GM18519 (cell line): Measurements from ENCODE around the gene TSPYL1.
A peak's percentile ranks its signal among the peaks of the same experiment; 100 is the strongest.
"Not testable (repeated sequence)": the region's sequence is repeated elsewhere in the genome, so short reads cannot be mapped to it uniquely, and the experiment has no call there.

Experiments used
- ATAC-seq: cut with Tn5 transposase; IDR thresholded peaks from one replicate; pipeline ENCODE4 v1.9.1; 2021; ENCODE audit warnings: mild to moderate bottlenecking, moderate library complexity; ENCODE audit not compliant: unreplicated experiment, low FRiP score

Gene TSPYL1

GRCh38 chr6:116298973-116299372, 19.2 kb upstream of the TSPYL1 start:
- ATAC-seq = no peak

DNA sequence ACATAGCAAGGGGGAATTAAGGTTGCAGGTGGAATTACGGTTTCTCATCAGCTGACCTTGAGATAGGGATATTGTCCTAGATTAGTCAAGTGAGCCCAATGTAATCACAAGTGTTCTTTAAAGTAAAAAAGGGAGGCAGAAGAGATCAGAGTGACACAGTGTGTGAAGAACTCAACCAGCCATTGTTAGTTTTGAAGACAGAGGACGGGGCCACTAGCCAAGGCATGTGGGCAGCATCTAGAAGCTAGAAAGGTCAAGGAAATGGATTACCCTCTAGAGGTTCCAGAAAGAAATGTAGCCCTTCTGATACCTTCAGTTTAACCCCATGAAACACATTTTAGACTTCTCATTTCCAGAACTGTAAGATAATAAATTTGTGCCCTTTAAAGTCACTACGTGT, 18.5 kb upstream of the TSPYL1 start:
- ATAC-seq = no peak

DNA sequence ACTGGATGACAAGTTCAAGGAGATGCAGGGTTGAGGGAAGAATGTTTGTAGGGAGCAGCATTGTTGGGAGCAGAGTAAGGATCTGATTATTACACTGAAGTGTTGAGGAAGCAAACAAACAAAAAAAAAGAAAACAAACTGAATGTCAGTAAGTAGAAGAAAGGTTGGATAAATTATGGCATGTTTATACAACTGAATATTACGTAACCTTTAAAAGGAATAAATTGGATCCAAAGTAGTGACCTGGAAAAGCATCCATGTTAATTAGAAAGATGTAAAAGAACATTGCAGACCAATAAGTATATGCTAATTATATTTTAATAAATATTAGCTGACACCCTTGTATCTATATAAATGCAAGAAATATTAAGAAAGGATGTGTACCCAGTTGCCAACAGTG, 12.8 kb upstream of the TSPYL1 start:
- ATAC-seq = no peak

GRCh38 chr6:116291701-116292396, 12.1 kb upstream of the TSPYL1 start:
- no peak for ATAC-seq

DNA sequence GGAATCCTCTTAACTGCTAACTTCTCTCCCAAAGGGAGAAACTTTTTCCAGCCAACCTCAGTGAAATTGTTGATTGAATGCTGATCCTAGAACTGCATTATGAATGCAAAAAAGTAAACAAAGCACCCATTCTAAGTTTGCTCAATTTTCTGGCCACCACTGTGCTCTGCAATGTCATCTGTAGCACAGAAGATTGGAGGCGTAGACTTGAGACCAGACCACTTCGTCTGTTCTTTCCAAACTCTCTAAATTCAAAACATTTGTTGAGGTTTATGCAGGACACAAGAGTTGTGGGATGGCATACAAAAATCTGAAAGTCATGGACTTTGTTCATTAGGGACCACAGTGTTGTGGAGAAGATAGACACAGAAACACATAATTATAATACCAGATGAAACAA, 11.1 kb upstream of the TSPYL1 start:
- no peak for ATAC-seq

GRCh38 chr6:116289876-116290275, 10.1 kb upstream of the TSPYL1 start:
- no peak for ATAC-seq

DNA sequence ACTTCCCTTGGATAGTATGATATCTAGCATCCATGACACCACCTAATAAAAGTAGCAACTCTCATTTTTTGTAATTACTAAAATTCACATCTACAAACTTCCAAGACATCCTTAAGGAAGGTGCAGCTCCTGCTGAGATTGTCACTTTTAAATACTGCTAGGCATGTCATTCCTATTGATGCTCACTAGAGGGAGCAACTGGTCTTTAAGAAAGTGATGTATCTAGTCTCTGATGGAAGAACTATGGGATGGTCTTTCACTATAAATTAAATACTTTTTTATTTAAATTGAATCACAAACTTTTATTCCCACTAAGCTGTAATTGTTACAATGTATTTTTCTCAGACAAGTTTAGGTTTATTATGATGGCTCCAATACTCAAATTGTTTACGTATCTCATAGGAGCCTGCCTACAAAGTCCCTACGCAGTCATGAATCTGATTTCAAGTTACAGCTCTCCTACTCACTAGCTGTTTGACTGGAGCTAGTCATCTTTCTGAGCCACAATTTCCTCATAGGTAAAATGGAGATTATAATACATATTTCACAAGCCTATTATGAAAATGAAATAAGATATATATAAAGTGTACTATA, 8.1 kb upstream of the TSPYL1 start:
- ATAC-seq = no peak

DNA sequence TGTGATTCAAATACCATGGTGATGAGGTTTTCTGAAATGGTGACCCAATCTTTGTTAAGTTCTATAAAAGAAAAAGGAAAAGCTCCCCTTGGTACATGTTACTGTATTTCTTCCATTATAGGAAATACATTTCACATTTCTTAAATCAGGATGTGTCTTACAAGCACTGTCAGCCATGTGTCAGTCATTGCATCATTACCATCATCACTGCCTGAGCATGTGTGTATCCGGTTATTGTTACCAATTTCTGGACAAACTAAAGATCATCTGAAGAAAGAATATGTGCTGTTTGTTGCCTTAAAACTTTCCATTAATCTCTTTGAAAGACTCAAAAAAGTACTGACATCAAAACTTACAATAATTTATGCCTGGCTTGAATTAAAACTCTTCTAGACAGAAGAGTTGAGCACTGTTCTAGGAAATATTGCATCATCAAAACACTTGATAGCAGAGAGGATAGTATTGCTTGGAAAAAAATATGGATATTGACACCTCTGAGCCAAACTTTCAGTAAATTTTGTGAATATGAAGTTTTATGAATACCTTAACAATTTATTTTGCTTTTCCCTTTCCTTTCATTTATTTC, 7.1 kb upstream of the TSPYL1 start:
- no peak for ATAC-seq

DNA sequence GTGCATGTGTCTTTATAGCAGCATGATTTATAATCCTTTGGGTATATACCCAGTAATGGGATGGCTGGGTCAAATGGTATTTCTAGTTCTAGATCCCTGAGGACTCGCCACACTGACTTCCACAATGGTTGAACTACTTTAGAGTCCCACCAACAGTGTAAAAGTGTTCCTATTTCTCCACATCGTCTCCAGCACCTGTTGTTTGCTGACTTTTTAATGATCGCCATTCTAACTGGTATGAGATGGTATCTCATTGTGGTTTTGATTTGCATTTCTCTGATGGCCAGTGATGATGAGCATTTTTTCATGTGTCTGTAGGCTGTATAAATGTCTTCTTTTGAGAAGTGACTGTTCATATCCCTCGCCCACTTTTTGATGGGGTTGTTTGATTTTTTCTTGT, 5.3 kb upstream of the TSPYL1 start:
- ATAC-seq = not testable (repeated sequence)

GRCh38 chr6:116283191-116283590, 3.5 kb upstream of the TSPYL1 start:
- no peak for ATAC-seq

DNA sequence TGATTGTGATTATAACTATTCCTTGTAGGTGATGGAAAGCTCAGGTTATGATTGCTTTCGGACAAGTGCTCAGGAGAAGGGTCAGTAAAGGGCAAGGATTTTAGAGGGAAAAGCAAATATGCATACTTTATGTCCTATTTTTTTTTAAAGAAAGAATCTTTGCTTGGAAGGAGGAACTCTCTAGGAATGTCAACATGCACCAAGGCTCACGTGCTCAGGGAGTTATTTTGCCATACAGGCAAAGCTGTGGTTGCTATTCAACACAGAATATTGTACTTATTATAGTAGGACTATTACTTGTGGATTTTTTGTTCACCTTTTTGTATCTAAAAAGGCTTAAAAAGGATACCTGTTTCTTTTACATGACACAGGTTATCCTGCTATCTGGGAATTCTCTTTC, 3.0 kb upstream of the TSPYL1 start:
- no peak for ATAC-seq

GRCh38 chr6:116280933-116281316, 1.2 kb upstream of the TSPYL1 start:
- ATAC-seq = no peak

DNA sequence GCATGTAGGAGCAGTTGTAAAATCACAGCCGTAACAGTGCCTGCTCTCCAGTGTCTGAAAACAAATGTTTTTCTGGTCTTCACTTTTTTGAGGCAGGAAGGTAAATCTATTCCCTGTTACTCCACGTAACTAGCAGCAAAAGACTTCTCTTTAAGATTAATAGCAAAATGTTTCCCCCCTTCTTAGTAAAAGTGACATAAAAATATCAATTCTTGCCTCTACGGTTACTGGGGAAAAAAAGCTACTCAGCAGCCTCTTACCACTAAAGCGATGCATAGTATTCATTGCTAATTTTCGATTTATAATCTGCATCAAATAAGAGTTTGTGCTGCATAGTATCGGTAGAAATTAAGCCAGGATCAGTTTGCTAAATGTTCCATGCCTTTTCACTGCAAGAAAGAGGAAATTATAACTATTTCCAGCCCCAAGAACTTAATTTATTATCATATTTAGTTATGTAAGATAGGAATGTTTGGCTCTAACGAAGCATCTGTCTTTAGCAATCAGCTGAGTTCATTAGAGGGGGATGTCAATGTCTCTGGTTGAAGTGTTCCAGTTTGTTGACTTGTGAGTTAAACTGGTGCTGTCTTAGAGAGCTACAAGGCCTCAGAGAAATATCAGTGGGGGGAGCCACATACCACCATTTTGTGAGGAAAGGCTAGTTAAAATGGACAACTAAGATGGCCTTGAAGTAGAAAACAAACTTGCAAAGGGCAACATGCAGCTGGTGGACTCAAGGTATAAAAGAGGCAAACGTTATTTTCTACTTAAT, 617 bp upstream of the TSPYL1 start:
- ATAC-seq = no peak

GRCh38 chr6:116278854-116279231, 887 bp downstream of the TSPYL1 start:
- no peak for ATAC-seq

DNA sequence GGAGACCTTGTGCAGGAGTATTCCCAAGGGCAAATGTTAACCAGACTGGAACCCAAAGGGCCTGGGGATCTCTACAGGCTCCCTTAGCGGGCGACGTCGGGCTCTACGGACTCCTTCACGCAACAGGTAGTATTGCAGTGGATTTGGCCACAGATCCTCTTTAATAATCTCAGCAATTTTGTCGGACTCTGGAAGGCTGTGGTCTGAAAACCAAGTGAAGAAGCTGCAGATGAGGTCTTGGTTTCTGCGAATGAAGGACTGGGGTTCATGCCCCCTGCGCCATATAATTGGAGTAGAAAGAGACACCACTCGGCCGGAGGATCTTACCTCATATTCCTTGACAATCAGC, 1.3 kb downstream of the TSPYL1 start:
- no peak for ATAC-seq

GRCh38 chr6:116277124-116277523, 2.6 kb downstream of the TSPYL1 start:
- no peak for ATAC-seq

GRCh38 chr6:116271149-116271708, 8.5 kb downstream of the TSPYL1 start:
- no peak for ATAC-seq

DNA sequence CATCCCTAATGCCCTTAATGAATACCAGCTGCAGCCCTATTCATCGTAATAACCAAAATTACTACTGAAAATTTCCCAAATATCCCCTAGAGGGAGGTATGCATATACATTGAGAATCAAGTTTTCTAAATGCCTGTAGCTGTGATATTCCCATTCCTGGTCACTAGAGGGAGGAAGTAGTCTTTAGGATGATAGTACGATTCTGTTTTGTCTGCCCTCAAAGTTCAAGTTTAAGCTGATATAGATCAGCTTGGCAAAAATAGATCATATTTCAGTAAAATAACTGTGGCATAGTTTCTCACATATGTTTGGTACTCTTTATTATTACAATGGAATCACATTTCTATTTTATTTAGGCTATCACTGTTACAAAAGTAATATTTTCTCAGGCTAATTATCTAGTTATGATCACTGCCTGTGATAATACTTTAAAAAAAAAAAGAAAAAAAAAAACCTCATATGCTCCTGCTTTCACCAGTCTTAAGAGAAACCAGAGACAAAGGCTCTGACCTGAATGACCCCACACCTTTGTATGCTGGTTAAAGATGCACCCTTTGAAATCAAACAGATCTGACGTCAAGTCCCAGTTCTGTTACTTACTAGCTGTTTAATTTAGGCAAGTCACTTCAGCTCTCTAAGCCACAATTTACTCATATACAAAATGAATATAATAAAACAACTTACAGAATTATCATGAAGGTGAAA, 11.0 kb downstream of the TSPYL1 start:
- peak; percentile 89 for ATAC-seq

DNA sequence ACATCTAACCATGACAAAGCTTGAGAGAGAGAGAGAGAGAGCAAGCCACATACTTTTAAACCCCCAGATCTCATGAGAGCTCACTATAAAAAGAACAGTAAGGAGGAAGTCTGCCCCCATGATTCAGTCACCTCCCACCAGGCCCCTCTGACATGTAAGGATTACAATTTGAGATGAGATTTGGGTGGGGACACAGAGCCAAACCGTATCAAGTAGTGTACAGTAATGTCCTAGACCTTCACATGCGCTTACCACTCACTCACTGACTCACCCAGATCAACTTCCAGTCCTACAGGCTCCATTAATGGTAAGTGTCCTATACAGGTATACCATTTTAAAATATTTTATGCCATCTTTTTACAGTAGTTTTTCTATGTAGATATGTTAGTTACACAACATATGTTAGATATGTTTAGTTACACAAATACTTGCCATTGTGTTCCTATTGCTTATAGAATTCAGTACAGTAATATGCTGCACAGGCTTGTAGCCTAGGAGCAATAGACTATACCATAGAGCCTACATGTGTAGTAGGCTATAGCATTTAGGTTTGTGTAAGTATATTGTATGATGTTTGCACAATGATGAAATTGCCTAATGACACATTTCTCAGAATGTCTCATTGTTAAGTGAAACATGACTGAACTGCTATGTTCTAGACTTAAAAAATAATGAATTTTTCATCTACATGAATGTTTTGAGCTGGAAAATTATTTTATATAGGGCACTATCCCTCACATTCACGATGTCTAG, 11.7 kb downstream of the TSPYL1 start:
- peak; percentile 21 for ATAC-seq

GRCh38 chr6:116266803-116267202, 12.9 kb downstream of the TSPYL1 start:
- no peak for ATAC-seq
